Measurements from ENCODE around the gene CBFA2T2. TPM values are rescaled to one million over a fixed set of nuclear protein-coding genes. Genes with fewer than 3 reads are reported as not detected.
"Not testable (repeated sequence)": the region's sequence is repeated elsewhere in the genome, so short reads cannot be mapped to it uniquely, and the experiment has no call there.

CBFA2T2 gene
- total RNA-seq, 1 donor, result 5.6 TPM

- no peak for TF ChIP-seq CTCF (IDR thresholded peaks at IDR 0.05; ENCODE audit: insufficient read depth, low read depth, low read length)
- no peak overlapping the region for H3K4me3 ChIP-seq (ENCODE audit: low read depth, low read length)
- DNase-seq (ENCODE audit: low read depth), result no peak
Observed at GRCh38 chr20:33482581-33482980, 7.3 kb upstream of the CBFA2T2 start.

- not testable (repeated sequence) for H3K4me3 ChIP-seq (ENCODE audit: low read depth, low read length); DNase-seq (ENCODE audit: low read depth)
Observed at GRCh38 chr20:33483186-33483585, 6.7 kb upstream of the CBFA2T2 start.

GRCh38 chr20:33488201-33488600 is 1.7 kb upstream of the CBFA2T2 start:
- no peak for TF ChIP-seq CTCF (IDR thresholded peaks at IDR 0.05; ENCODE audit: insufficient read depth, low read depth, low read length)
- no peak for DNase-seq (ENCODE audit: low read depth)
- H3K4me3 ChIP-seq (ENCODE audit: low read depth, low read length), result no peak overlapping the region

GRCh38 chr20:33488661-33489494 is 1.0 kb upstream of the CBFA2T2 start:
- peak overlapping the region; percentile 46 for H3K4me3 ChIP-seq (ENCODE audit: low read depth, low read length)
- DNase-seq (ENCODE audit: low read depth), result not testable (repeated sequence)

- peak overlapping the region; percentile 46 for H3K4me3 ChIP-seq (ENCODE audit: low read depth, low read length)
- no peak for TF ChIP-seq CTCF (IDR thresholded peaks at IDR 0.05; ENCODE audit: insufficient read depth, low read depth, low read length)
- DNase-seq (ENCODE audit: low read depth), result peak; percentile 98
Observed at GRCh38 chr20:33489495-33490022, 337 bp upstream of the CBFA2T2 start.

GRCh38 chr20:33490934-33491656 is 1.2 kb downstream of the CBFA2T2 start:
- peak overlapping the region; percentile 86 for H3K4me3 ChIP-seq (ENCODE audit: low read depth, low read length)
- no peak for DNase-seq (ENCODE audit: low read depth)
- no peak for TF ChIP-seq CTCF (IDR thresholded peaks at IDR 0.05; ENCODE audit: insufficient read depth, low read depth, low read length)

- no peak for DNase-seq (ENCODE audit: low read depth)
- no peak overlapping the region for H3K4me3 ChIP-seq (ENCODE audit: low read depth, low read length)
- TF ChIP-seq CTCF (IDR thresholded peaks at IDR 0.05; ENCODE audit: insufficient read depth, low read depth, low read length), result no peak
Observed at GRCh38 chr20:33493076-33493766, 3.3 kb downstream of the CBFA2T2 start.

GRCh38 chr20:33496776-33497175 is 6.9 kb downstream of the CBFA2T2 start:
- DNase-seq (ENCODE audit: low read depth), result not testable (repeated sequence)

More at GRCh38 chr20:33496776-33497175, 6.9 kb downstream of the CBFA2T2 start:
- H3K4me3 ChIP-seq (ENCODE audit: low read depth, low read length), result not testable (repeated sequence)

Measured in fibroblast of villous mesenchyme (primary cell).